HG03139 (cell line): ENCODE data around the gene ARHGAP45.
"Not testable (repeated sequence)": the region's sequence is repeated elsewhere in the genome, so short reads cannot be mapped to it uniquely, and the experiment has no call there.

Experiments used
- ATAC-seq: cut with Tn5 transposase; IDR thresholded peaks from one replicate; pipeline ENCODE4 v1.9.1; 2021; ENCODE audit not compliant: unreplicated experiment

Gene ARHGAP45

DNA sequence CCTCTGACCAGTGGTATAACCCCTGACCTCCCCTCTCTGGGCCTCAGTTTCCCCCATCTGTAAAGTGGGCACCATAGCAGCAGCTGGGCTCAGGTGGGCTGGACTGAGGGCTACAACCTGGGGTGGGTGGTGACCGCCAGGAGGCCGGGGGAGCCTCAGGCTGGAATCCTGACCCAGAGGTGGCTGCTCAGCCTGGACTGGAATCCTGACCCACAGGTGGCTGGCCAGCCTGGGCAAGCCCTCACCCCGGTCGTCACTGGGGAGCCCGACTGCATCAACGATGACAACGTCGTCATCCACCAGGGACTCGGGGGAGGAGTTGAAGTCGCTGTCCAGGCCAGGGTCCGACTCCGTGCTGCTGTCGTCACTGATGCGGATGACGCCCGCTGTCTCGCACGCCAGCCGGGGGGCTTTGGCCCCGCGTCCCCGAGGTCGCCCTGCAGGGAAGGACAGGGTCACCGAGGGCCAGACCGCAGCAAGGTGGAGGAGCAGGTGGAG is 47.1 kb downstream of the ARHGAP45 start:
- no peak for ATAC-seq

DNA sequence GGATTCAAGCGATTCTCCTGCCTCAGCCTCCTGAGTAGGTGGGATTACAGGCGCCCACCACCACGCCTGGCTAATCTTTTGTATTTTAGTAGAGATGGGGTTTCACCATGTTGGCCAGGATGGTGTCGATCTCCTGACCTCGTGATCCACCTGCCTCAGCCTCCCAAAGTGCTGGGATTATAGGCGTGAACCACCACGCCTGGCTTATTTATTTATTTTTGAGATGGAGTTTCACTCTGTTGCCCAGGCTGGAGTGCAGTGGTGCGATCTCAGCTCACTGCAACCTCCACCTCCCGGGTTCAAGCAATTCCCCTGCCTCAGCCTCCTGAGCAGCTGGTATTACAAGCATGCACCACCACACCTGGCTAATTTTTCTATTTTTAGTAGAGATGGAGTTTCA is 47.8 kb downstream of the ARHGAP45 start:
- ATAC-seq, result not testable (repeated sequence)

DNA sequence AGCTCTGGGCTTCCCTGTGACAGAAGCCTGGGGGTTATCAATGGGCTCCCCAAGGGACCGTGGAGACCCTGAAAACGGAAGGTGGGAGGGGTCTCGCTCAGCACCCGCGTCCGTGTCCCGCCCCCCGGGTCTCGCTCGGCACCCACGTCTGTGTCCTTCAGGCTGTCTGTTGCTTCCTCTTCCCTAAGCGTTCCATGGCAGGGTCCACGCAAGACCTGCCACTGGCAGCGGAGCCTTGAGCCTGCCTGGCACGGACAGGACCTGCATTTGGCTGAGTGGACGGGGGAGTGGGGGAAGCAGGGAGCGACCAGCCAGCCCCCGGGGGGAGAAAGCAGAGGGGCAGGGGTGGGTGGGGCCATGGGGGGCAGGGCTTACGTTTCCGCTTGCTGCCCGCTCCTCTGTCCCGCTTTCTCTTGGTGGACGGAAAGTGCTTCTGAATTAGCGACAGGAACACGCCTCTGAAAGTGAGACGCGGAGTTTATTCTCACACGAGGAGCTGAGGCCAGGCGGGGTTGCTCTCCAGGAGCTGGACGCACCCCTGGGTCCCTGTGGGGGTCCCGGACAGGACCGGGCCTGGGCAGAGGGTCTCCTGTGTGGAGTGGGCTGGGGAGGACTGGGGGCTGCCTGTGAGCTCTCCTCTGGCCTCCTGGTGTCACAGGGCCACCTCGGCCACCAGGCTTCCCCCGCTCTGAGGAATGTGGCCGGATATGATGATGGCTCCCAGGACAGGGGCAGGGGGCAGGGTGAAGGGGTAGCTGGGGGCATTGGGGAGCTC is 48.9 kb downstream of the ARHGAP45 start:
- no peak for ATAC-seq

DNA sequence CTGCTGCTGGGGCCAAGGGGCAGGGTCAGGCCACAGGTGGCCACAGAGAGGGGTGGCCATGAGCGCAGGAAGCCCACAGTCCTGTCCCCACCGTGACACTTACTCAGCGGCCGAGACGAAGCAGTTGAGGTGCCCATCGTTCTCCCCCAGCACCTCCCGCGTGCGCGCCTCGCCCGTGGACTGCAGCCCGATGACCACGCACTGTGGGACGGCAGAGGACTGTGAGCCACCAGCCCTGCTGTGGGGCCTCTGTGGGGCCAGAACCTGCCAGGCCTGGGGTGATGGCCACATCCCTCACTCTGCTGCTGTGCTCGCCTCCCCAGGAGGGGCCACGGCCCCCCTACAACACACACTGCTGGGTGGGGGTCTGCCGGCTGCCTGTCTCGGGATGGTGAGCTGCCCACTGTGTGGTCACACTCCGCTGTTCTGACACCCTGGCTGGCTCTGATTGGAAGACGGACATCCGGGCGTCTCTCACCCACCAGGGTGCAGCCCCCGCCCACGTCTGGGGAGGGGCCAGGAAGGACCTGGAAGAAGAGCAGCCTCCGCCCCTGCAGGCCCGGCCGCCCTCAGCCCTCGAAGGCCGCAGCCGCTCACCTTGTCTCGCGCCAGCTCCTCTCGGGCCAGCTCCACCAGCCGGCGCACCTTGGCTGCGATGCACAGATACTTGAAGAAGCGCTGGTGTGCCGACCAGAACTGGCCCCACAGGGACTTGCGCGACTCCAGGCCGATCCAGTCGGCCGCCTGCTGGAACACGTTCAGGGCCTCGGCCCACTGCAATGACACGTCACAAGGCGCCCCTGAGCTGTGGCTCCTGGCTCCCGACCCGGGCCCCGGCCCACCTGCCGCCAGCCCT is 50.0 kb downstream of the ARHGAP45 start:
- no peak for ATAC-seq

DNA sequence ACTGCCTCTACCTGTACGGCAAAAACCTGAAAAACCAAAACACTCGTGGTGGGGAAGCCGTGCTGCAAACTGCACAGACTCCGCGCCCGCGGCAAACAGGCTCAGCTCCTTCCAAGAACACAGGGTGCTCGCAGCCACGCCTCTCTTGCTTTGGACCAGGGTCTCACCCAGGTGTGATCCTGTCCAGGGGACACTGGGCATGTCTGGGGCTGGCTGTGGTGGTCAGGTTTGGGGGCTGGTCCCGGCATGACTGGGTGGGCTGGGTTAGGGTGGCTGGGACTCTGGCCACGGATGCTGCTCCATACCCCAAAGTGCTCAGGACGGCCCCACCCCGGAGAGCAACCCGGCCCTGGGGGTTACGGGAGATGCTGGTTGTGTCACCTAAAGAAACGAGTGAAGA is 50.7 kb downstream of the ARHGAP45 start:
- ATAC-seq, result no peak

DNA sequence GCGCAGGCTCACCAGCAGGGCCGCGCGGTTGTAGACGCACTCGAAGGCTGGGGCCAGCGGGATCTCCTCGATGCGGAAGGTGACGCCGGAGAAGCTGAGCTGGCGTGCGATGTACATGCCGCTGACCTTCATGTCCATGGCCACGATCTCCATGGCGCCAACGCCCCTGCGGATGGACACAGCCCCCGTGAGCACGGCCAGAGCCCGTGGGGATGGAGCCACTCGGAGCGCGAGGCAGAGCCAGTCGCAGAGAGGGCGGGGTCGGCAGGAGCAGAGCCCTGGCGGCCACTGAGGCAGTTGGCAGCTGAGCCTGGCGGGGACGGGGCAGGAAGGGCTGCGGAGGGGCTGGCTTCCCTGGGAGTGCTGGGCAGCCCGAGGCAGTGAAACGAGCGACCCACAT is 52.0 kb downstream of the ARHGAP45 start:
- ATAC-seq, result no peak

DNA sequence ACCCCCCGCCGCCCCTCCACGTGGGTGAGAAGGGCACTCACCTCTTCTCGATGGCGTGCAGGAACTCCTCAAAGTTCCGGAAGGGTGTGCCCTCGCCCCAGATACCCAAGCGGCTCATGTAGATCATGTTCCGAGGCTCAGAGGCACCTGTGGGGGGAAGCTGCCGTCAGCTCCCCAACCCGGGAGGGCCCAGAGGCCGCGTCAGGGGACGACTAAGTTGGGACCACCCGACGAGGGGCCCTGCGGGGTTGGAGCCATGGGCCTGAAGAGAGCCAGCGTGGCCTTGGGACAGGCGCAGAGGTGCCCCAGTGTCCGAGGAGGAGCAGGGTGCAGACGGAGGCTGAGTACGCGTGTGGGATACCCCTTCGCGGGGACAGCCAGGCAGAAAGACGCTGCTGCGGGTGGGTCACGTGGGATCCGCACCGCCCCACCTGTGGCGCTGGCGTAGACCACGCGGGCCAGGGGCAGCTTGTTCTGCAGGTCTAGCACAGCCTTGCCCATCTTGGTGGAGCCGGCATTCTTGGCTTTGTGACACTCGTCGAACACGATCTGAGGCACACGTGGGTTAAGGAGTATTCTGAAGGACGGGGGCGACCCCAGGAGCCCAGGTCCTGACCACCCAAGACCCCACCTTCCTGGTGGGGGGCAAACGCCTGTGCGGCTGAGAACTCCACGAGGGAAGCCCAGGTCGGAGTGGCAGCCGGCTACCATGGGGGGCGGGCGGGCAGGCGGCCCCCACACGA is 52.7 kb downstream of the ARHGAP45 start:
- ATAC-seq, result no peak

DNA sequence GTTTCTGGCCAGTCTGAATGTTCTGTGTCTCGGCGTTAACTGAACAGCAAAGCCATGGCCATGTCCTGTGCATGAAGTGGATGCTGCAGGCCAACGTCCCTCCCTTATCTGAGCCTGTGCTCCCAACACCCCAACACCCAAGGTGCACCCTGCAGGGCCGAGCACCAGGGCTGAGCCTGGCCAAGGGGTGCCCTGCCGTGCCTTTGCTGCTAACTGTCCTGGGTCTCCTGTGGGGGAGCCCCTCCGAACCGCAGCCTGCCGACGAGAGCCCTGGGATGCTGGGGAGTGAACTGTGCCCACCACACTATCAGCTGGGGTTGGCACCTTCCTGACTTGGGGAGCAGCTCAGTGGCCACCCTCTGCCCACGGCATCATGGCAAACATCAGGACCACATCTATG is 54.4 kb downstream of the ARHGAP45 start:
- ATAC-seq, result no peak

DNA sequence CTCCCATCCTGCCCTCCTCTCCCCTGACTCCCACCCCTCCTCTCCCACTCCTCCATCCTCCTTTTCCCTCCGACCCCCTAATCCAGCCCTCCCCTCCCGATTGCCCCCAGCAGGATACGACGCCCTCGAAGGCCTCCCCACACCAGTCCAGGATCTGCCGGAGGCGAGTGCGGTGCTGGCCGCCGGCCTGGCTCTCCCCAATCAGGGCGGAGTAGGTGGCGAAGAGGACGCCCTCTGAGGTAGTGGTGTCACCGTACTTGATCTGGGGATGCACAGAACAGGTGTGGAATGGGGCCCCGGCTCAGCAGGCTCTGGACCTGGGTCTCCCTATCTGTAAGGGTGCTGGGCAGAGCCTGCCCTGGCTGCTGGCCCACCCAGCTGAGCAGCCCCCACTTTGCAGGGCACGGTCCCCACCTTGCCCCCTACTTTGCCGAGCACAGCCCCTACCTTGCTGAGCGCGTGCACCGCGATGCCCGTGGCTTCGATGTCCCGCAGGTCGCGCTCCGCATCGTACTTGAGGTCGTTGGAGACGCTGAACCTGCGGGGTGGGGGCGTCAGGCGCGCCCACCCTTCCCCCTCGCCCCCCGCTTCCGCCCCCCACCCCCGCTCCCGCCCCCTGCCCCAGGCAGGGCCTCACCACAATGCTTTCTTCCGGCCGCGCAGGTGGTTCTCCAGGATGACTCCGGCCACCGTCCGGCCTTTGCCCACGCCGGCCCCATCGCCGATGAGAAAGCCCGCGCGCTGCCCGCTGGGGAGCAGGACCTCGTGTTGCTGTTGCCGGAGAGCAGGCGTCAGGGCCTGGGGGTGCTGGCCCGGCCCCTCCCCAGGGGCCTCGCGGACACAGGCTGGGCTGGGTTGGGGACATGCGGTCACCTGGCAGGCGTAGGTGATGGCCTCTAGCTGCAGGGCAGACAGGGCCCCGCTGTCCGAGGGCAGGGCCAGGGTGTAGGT is 55.3 kb downstream of the ARHGAP45 start:
- no peak for ATAC-seq

DNA sequence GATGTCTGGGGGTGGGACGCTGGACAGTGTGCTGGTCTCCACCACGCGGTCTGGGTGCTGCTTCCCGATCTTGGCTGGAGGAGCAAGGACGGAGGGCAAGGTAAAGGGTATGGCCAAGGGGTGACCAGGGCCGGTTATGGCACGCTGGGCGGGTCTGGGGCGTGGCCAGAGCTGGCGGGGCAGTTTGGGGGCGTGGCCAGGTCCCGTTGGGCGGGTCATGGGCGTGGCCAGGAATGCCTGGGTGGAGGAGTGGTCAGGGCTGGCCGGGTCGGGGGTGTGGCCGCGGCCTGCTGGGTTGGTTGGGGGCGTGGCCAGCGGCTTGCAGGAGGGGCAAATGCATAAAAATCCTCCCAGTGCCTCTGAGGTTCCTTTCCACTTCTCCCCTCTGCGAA is 56.0 kb downstream of the ARHGAP45 start:
- no peak for ATAC-seq

DNA sequence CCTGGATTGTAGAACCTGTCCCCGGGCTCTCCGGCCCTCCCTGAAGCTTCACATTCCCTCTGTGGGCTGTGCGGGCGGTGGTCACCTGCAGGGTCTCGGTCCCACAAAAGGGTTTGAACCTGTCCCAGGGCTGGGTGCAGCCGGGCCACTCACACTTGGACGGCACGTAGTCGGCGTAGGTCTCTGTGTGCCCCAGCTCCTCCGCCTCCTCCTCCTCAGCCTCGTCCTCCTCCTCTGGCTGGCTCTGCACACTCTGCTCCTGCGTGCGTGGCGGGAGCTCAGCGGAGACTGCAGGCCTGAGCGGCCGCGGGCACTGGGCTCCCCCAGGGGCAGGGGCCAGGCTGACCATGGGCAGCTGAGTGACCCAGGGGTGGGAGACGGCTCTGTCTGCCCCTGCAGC is 56.4 kb downstream of the ARHGAP45 start:
- ATAC-seq, result no peak

DNA sequence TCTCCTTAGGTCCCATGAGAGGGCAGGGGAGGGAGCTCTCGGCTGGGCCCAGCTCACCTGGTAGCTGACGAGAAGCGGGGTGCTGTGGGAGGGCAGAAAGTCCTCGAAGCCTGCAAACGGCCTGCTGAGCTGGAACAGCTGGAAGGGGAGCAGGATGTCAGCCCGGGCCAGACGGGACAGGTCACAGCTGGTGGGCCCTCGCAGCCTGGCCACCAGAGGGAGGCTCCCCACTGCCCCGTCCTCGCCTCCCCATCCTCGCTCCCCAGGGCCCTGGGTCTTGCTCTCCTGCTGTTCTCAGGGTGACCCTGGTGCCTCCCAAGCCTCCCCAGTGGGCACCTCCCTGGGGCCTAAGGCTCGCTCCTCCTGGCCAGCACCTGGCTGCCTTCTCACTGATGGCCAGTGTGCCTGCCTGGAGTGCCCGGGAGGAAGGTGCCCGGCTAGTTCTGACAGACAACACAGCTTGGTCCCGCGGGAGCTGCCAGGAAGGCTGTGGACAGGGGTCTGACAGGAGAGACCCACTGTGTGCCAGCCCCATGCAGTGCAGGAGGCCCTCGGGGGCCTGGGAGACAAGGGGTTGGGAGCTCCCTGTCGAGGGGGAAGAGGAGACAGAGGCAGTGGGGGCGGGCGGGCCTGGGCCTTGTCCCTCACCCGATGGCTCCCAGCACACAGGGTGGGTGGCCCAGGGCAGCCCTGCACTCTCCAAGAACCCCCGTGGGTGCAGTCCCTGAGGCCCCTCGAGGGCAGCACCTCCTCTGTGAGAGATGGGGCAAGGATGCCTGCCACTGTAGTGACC is 57.1 kb downstream of the ARHGAP45 start:
- ATAC-seq, result no peak

DNA sequence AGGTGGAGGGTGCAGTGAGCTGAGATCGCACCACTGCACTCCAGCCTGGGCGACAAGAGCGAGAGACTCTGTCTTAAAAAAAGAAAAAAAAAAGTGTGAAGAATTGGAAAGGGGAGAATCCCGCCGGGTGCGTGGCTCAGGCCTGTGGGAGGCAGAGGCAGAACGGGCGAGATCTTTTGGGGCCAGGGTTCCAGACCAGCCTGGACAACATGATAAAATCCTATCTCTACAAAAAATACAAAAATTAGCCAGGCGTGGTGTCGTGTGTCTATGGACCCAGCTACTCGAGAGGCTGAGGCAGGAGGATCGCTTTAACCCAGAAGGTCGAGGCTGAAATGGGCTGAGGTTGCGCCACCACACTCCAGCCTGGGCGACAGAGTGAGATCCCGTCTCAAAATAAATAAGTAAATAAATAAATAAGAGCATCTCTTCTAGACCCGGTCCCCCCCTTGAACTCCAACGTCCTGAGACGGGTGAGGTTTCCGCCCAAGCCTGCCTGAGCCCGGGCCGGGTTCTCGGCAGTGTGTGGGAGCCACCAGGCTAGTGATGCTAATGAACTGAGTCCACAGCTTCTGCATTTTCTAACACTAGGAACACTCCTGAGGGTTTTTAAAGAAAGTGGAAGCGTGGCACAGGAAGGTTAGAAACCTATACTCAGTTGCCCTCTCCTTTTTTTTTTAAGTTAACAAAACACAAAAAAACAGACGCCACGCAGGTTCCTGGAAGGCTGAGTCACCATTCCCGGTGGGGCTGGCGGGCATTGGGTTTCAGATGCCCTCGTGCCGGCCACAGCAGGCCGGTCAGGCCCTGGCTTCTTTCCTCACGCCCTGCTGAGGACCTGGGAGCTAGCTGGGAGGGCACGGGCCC is 58.9 kb downstream of the ARHGAP45 start:
- ATAC-seq, result no peak

DNA sequence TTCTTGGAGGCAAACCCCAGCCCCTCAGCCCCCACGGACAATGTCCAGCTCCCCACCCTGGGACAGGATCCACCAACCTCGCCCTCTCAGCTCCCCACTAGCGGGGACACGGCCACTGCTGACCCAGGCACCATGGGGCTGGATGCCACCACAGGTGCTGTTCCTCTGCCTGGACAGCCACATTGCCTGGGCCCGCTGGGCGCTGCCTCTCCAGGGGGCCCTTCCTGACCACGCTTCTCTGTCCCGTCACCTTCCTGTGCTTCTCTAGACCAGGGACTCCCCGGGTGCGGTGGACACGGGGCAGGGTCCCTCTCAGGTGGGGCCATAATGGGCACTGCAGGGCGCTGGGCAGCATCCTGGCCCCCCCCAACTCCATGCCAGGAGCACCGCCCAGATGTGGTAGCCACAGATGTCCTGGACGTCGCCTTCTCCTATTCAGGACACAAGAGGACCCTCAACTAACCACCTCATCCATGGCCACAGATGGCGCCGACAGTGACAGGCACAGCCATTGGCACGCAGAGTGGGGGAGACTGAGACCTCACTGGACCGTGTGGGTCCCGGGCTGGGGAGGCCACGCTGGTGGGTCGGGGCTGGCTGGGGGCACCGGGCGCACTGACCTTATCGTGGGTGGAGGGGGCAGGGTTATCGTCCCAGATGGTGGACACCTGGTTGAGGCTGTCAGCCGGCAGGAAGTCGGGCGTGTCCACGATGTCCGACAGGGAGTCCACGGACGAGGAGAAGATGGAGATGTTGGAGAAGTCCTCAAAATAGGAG is 60.2 kb downstream of the ARHGAP45 start:
- no peak for ATAC-seq

DNA sequence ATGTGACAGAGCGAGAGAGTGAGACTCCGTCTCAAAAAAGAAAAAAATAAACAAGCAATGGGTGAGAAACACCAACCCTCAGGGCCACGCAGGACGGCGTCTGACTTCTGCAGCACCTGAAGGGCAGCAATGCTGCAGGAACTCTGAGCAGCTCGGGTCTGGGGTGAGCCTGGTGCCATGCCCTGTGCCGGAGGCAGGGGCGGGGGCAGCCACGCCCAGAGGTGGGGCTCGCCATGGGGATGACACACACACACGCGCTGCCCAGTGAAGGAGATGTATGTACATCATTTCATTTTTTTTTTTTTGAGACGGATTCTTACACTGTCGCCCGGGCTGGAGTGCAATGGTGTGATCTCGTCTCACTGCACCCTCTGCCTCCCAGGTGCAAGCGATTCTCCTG is 61.1 kb downstream of the ARHGAP45 start:
- no peak for ATAC-seq

DNA sequence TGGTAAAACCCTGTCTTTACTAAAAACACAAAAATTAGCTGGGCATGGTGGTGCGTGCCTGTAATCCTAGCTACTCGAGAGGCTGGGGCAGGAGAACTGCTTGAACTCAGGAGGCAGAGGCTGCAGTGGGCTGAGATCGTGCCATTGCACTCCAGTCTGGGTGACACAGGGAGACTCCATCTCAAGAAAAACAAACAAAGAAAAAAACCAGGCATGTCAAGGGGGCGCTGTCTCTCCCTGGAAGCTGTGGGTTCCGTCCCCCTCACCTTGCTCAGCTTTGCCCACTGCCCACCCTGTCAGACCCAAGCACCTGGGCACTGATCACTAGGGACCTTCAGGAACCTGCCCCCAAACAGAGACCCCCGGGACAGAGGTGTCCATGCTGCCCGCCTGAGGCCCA is 62.1 kb downstream of the ARHGAP45 start:
- ATAC-seq, result not testable (repeated sequence)

DNA sequence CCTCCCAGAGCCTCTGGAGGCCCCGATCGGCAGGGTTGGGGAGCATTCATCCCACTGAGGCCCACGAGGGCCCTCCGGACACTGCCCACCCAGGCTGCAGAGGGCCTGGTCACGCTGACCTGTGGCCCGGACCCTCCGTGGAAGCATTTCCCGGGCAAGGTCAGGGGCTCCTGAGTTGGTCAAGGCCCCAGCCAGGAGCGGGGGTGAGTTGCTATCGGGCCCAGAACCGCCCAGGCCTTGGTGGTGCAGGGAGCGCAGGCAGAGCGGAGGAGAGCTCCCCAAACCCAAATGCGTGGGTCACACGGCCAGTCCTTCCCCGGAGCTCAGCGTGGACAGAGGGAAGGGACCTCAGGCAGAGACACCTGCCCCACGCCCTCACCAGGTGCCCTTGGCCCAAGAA is 62.6 kb downstream of the ARHGAP45 start:
- ATAC-seq, result no peak
